ENCODE measurements around the gene PDIK1L. TPM values are rescaled to one million over a fixed set of nuclear protein-coding genes. Genes with fewer than 3 reads are reported as not detected.

PDIK1L gene
- total RNA-seq, 4 donors from 2014 or later = 5.1 to 6.4 (median 5.7) TPM

DNA sequence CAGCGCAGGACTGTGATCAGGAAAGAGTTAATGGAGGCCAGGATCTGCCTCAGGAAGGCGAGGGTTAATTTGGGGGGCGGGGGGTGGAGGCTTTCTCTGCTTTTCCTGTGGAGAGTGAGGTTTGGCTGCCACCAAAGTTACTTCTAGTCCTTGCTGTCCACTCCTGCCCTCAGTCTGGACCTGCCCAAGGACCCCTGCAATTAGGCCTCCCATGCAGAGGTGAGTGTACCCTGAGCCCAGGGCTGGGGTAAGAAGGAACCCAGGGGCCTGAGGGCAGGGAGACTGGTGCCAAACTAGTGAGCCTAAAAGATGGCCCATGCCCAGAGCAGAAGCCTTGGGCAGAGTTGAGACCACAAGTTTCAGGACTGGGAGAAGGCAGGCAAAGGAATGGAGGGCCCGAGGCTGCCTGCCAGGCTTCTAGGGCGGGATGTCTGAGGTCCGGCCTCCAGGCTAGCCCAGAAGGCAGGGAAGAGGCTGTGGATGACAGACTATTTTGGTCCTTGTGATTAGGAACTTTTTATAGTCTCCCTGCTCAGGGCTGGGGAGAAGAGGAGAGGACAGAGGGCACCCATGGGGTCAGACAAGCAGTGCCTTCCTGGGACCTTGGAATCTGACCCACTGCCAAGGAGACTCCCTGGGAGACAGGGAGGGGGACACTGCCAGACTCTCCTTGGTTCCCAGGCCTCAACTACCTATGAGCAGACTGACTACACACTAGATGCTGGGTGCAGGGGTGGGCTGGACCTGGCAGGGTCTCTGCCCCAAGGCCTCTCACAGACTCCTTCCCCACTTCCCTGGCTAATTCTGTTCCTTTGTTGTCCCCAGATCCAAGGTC, 47.5 kb downstream of the PDIK1L start, which contains the start of gene FAM110D:
FAM110D (plus strand) TSS at position 172 of the 835 bp plus-strand sequence. CDS start 2,213 bp downstream, outside the sequence.
- H3K4me1 ChIP-seq = peaks cover 23 to 54% (median 26%) of the 10 kb centered on the region in 4 donors
- no peak for DNase-seq (ENCODE audit: extremely low spot score)
- H3K27ac ChIP-seq (replicated peaks in 1 of 4) = peak within 1 kb of the TSS in 3 of 4 donors; percentile 41 to 76 (median 61)
- H3K9me3 ChIP-seq = no peaks in the 10 kb centered on the region
- H3K4me3 ChIP-seq = peak within 1 kb of the TSS; percentile 54 to 66 (median 63)
- H3K36me3 ChIP-seq = no peaks in the 10 kb centered on the region
- TF ChIP-seq POLR2A (IDR thresholded peaks at IDR 0.05; ENCODE audit: low read depth) (no peak), POLR2AphosphoS5 (IDR thresholded peaks at IDR 0.05) (peak; percentile 20 to 67), EP300 (IDR thresholded peaks at IDR 0.05) (no peak)
- 51% methylated on average over 4 of the region's 6 CpGs for WGBS
- intact Hi-C loops (cut with DNase I) = no loop called here
- peaks cover 0 to 46% (median 4%) of the 10 kb centered on the region in 4 donors for H3K27me3 ChIP-seq

DNA sequence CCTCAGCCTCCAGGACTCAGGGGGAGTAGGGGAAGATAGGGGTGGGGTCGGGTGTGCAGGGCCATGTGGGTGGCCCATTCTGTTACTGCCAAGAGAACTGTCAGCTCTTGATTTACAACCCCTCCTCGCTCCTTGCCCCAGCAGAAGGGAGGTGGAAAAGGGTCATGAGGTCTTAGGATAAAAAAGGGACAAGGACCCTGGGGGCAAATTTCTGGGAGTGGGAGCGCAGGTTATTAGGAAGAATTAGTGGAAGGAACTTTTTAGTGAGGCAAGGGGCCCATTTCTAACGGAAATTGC, 48.1 kb downstream of the PDIK1L start:
- no peak for TF ChIP-seq EP300 (IDR thresholded peaks at IDR 0.05)
- no peak for TF ChIP-seq POLR2A (IDR thresholded peaks at IDR 0.05; ENCODE audit: low read depth)
- TF ChIP-seq, protein P1, sequence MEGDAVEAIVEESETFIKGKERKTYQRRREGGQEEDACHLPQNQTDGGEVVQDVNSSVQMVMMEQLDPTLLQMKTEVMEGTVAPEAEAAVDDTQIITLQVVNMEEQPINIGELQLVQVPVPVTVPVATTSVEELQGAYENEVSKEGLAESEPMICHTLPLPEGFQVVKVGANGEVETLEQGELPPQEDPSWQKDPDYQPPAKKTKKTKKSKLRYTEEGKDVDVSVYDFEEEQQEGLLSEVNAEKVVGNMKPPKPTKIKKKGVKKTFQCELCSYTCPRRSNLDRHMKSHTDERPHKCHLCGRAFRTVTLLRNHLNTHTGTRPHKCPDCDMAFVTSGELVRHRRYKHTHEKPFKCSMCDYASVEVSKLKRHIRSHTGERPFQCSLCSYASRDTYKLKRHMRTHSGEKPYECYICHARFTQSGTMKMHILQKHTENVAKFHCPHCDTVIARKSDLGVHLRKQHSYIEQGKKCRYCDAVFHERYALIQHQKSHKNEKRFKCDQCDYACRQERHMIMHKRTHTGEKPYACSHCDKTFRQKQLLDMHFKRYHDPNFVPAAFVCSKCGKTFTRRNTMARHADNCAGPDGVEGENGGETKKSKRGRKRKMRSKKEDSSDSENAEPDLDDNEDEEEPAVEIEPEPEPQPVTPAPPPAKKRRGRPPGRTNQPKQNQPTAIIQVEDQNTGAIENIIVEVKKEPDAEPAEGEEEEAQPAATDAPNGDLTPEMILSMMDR (IDR thresholded peaks at IDR 0.05) = no peak
- TF ChIP-seq POLR2AphosphoS5 (IDR thresholded peaks at IDR 0.05) = no peak
- Histone ChIP-seq H3K4me3 (peak overlapping the region; percentile 54 to 66 (median 63)), H3K4me1 (peaks cover 27 to 58% (median 32%) of the 10 kb centered on the region in 4 donors), H3K27me3 (peaks cover 0 to 41% (median 4%) of the 10 kb centered on the region in 4 donors), H3K27ac (replicated peaks in 1 of 4) (peak overlapping the region in 3 of 4 donors; percentile 41 to 71 (median 61)), H3K36me3 (no peaks in the 10 kb centered on the region), H3K9me3 (no peaks in the 10 kb centered on the region)
- no peak for DNase-seq (ENCODE audit: extremely low spot score)
- whole genome bisulfite sequencing = 74% methylated on average over 4 of the region's 4 CpGs
- intact Hi-C loops (cut with DNase I) = loop anchor here (5.0 kb wide), 2 partner anchors 52 to 122 kb away; no protein-coding TSS in a partner anchor

DNA sequence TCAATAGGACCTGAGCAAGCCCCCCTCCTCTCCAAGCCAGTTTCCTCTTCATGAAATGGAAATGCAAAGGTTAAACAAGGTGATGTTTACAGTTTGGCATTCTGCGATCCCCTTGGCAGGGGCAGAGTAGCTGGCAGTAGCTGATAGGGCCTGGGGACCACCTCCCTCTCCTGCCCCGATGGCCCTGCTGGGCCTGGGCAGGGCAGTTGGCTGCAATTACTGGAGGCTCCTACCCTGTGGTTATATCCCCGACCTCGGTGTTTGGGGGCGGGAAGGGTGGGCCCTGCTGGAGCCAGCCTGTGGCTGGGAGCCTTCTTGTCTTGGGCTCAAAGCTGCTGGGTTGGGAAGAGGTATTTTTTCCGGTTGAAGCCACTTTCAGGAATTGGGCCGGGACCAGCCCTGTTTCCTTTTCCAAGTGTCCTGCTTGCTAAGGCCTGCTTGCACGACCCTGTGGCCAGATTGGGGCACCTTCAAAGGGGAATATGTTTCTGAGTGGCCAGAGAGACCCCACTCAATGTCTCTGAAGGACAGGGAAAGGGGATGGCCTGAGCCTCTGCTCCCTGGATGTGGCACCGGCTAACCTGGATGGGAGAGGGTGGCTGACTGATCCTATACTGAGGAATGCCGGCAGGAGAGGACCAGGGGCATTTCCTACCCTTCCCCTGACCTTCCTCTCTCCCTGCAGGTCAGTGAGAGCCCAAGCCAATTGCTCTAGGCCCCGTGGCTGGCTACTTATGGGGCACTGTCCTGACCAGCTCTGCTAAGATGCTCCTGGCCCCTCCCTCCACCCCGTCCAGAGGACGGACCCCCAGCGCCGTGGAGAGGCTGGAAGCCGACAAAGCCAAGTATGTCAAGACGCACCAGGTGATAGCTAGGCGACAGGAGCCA, 49.1 kb downstream of the PDIK1L start:
- Histone ChIP-seq H3K9me3 (no peaks in the 10 kb centered on the region), H3K4me1 (peaks cover 29 to 61% (median 33%) of the 10 kb centered on the region in 4 donors), H3K27me3 (peaks cover 0 to 30% (median 4%) of the 10 kb centered on the region in 4 donors), H3K36me3 (no peaks in the 10 kb centered on the region), H3K4me3 (peak overlapping the region; percentile 54 to 66 (median 63)), H3K27ac (replicated peaks in 1 of 4) (peak overlapping the region; percentile 58 to 71 (median 67))
- TF ChIP-seq, protein P1 (IDR thresholded peaks at IDR 0.05) = no peak
- TF ChIP-seq POLR2A (IDR thresholded peaks at IDR 0.05; ENCODE audit: low read depth) = no peak
- no peak for TF ChIP-seq POLR2AphosphoS5 (IDR thresholded peaks at IDR 0.05)
- TF ChIP-seq EP300 (IDR thresholded peaks at IDR 0.05) = no peak
- intact Hi-C loops (cut with DNase I) = loop anchor here (5.0 kb wide), 2 partner anchors 53 to 123 kb away; no protein-coding TSS in a partner anchor
- WGBS = 62% methylated on average over 10 of the region's 18 CpGs
- no peak for DNase-seq (ENCODE audit: extremely low spot score)

DNA sequence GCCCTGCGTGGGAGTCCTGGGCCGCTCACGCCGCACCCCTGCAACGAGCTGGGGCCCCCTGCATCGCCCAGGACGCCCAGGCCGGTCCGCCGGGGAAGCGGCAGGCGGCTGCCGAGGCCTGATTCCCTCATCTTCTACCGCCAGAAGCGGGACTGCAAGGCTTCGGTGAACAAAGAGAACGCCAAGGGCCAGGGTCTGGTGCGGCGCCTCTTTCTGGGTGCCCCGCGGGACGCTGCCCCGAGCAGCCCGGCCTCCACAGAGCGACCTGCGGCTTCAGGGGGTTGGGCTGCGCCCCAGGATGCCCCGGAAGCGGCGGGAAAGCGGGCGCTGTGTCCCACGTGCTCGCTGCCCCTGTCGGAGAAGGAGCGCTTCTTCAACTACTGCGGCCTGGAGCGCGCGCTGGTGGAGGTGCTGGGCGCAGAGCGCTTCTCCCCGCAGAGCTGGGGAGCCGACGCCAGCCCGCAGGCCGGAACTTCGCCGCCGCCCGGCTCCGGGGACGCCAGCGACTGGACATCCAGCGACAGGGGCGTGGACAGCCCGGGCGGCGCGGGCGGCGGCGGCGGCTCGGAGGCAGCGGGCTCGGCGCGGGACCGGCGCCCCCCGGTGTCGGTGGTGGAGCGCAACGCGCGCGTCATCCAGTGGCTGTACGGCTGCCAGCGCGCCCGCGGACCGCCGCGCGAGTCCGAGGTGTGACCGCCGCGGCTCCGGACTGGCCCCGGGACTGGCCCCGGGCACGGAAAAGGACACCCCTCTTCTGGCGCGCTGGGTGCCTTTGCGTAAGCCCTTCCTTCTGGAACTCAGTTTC, 50.0 kb downstream of the PDIK1L start:
- Histone ChIP-seq H3K27ac (replicated peaks in 1 of 4) (peak overlapping the region; percentile 58 to 71 (median 67)), H3K9me3 (no peaks in the 10 kb centered on the region), H3K36me3 (no peaks in the 10 kb centered on the region), H3K27me3 (peaks cover 0 to 22% (median 4%) of the 10 kb centered on the region in 4 donors), H3K4me3 (peak overlapping the region; percentile 54 to 66 (median 63)), H3K4me1 (peaks cover 29 to 60% (median 33%) of the 10 kb centered on the region in 4 donors)
- intact Hi-C loops (cut with DNase I) = loop anchor here (5.0 kb wide), 2 partner anchors 54 to 124 kb away; no protein-coding TSS in a partner anchor
- TF ChIP-seq, protein P1 (IDR thresholded peaks at IDR 0.05) = peak in 2 of 3 experiments; percentile 22 to 29
- TF ChIP-seq POLR2AphosphoS5 (IDR thresholded peaks at IDR 0.05) (peak in 1 of 2 donors; percentile 15), POLR2A (IDR thresholded peaks at IDR 0.05; ENCODE audit: low read depth) (no peak)
- under 1% methylated on average over 67 of the region's 98 CpGs for WGBS
- no peak for DNase-seq (ENCODE audit: extremely low spot score)
